AG08396 (cell line): Measurements from ENCODE around the gene C2orf81.

Experiments used
- DNase-seq: peaks from one replicate; pipeline ENCODE4 v3.0.0; 2012; ENCODE audit warnings: low spot score, mixed read lengths

The C2orf81 gene

GRCh38 chr2:74390606-74391005 lies 30.8 kb downstream of the C2orf81 start:
- no peak for DNase-seq

GRCh38 chr2:74387346-74387745 lies 34.1 kb downstream of the C2orf81 start:
- peak; percentile 41 for DNase-seq

GRCh38 chr2:74385396-74385795 lies 36.0 kb downstream of the C2orf81 start:
- peak; percentile 34 for DNase-seq

- DNase-seq, result peak; percentile 39
Observed at GRCh38 chr2:74384051-74384450, 37.4 kb downstream of the C2orf81 start.

GRCh38 chr2:74383254-74383653 lies 38.2 kb downstream of the C2orf81 start:
- DNase-seq, result peak; percentile 68

- no peak for DNase-seq
Observed at GRCh38 chr2:74381751-74382150, 39.7 kb downstream of the C2orf81 start.

- DNase-seq, result peak; percentile 84
Observed at GRCh38 chr2:74379851-74380789, 41.3 kb downstream of the C2orf81 start, which contains the start of gene DCTN1. TSS of gene DCTN1 (minus strand) at chr2:74380311. CDS start at chr2:74380037, 274 bp downstream.

- DNase-seq, result no peak
Observed at GRCh38 chr2:74378007-74378406, 43.4 kb downstream of the C2orf81 start.

- DNase-seq, result no peak
Observed at GRCh38 chr2:74375838-74376237, 45.6 kb downstream of the C2orf81 start.

GRCh38 chr2:74374509-74375205 lies 46.8 kb downstream of the C2orf81 start:
- DNase-seq, result peak; percentile 56

GRCh38 chr2:74373985-74374384 lies 47.4 kb downstream of the C2orf81 start:
- no peak for DNase-seq

- no peak for DNase-seq
Observed at GRCh38 chr2:74373221-74373676, 48.2 kb downstream of the C2orf81 start.

- DNase-seq, result no peak
Observed at GRCh38 chr2:74372674-74373073, 48.7 kb downstream of the C2orf81 start.

- DNase-seq, result no peak
Observed at GRCh38 chr2:74371421-74371820, 50.0 kb downstream of the C2orf81 start.

- DNase-seq, result no peak
Observed at GRCh38 chr2:74369976-74370375, 51.4 kb downstream of the C2orf81 start.

GRCh38 chr2:74368499-74368898 lies 52.9 kb downstream of the C2orf81 start:
- DNase-seq, result no peak

GRCh38 chr2:74367789-74368188 lies 53.6 kb downstream of the C2orf81 start:
- no peak for DNase-seq

- no peak for DNase-seq
Observed at GRCh38 chr2:74366036-74366435, 55.4 kb downstream of the C2orf81 start.

- no peak for DNase-seq
Observed at GRCh38 chr2:74364533-74365505, 56.6 kb downstream of the C2orf81 start.
